Stimulated activated CD8-positive, alpha-beta memory T cell treated with anti-CD3 and anti-CD28 coated beads, Interleukin-4, amount 100 ng/mL, for 24 hours (primary cell): ENCODE measurements around the gene ACTR2.
A peak's percentile ranks its signal among the peaks of the same experiment; 100 is the strongest.
"Not testable (repeated sequence)": the region's sequence is repeated elsewhere in the genome, so short reads cannot be mapped to it uniquely, and the experiment has no call there.

ENCODE experiments used
- DNase-seq: peaks from one replicate; pipeline ENCODE4 v3.0.0-alpha.2; 2020; ENCODE audit warnings: low read depth

ACTR2 gene

GRCh38 chr2:65227456-65228262 is at the start of gene ACTR2:
TSS of gene ACTR2 (plus strand) at chr2:65227831. CDS start at chr2:65227910, 79 bp downstream.
- peak; percentile 91 for DNase-seq

- DNase-seq, result no peak
Observed at GRCh38 chr2:65182570-65182969, 45.1 kb upstream of the ACTR2 start.

GRCh38 chr2:65183406-65183805 is 44.2 kb upstream of the ACTR2 start:
- DNase-seq, result not testable (repeated sequence)

- DNase-seq, result no peak
Observed at GRCh38 chr2:65185012-65185411, 42.6 kb upstream of the ACTR2 start.

GRCh38 chr2:65186093-65186868 is 41.4 kb upstream of the ACTR2 start:
- no peak for DNase-seq

GRCh38 chr2:65186872-65187851 is 40.5 kb upstream of the ACTR2 start:
- DNase-seq, result peak; percentile 47

GRCh38 chr2:65193446-65193845 is 34.2 kb upstream of the ACTR2 start:
- DNase-seq, result no peak

- DNase-seq, result no peak
Observed at GRCh38 chr2:65198737-65199136, 28.9 kb upstream of the ACTR2 start.

GRCh38 chr2:65199166-65199565 is 28.5 kb upstream of the ACTR2 start:
- no peak for DNase-seq

GRCh38 chr2:65199891-65200290 is 27.7 kb upstream of the ACTR2 start:
- DNase-seq, result no peak

GRCh38 chr2:65204461-65205210 is 23.0 kb upstream of the ACTR2 start:
- no peak for DNase-seq

- DNase-seq, result no peak
Observed at GRCh38 chr2:65212115-65212514, 15.5 kb upstream of the ACTR2 start.

GRCh38 chr2:65212619-65213018 is 15.0 kb upstream of the ACTR2 start:
- DNase-seq, result no peak

GRCh38 chr2:65213035-65213434 is 14.6 kb upstream of the ACTR2 start:
- no peak for DNase-seq

GRCh38 chr2:65214361-65214760 is 13.3 kb upstream of the ACTR2 start:
- no peak for DNase-seq

- DNase-seq, result no peak
Observed at GRCh38 chr2:65214843-65215242, 12.8 kb upstream of the ACTR2 start.

GRCh38 chr2:65215946-65216345 is 11.7 kb upstream of the ACTR2 start:
- DNase-seq, result no peak

- DNase-seq, result no peak
Observed at GRCh38 chr2:65220432-65221131, 7.0 kb upstream of the ACTR2 start.

- not testable (repeated sequence) for DNase-seq
Observed at GRCh38 chr2:65221275-65221674, 6.4 kb upstream of the ACTR2 start.

GRCh38 chr2:65227020-65227455 is 593 bp upstream of the ACTR2 start:
- no peak for DNase-seq
